Measurements from ENCODE around the gene SRD5A1.

The SRD5A1 gene

DNA sequence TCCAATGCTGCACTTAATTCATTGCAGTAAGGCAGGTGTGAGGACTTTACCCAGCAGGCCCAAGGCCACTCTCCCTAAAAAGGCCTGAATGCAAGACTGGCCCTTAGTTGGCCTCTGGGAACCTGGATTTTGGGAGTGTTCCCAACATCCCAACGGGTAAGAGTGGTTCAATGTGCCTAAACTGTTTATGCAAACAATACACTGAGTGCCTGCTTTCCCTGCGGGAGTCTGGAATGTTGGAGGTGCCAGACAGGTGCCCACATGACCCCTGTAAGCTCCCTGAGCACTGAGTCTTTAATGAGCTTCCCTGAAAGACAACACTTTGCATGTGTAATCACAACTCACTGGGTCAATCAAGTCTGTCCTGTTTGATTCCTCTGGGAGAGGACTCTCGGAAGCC lies 37.8 kb upstream of the SRD5A1 start:
- Histone ChIP-seq H3K9ac (ENCODE audit: low read length) (no peak overlapping the region), H3K27me3 (replicated peaks; ENCODE audit: insufficient read depth, low read length) (no peaks in the 10 kb centered on the region), H3K4me3 (ENCODE audit: low read length) (no peak overlapping the region), H3K36me3 (replicated peaks; ENCODE audit: insufficient read depth, low read length) (0 out of 2 replicates have a peak, but pooled peaks cover 6% of the 10 kb centered on the region), H3K4me2 (ENCODE audit: low read depth, low read length) (no peak overlapping the region), H3K79me2 (ENCODE audit: low read length) (no peaks in the 10 kb centered on the region), H3K9me3 (replicated peaks; ENCODE audit: insufficient read depth, low read length) (no peaks in the 10 kb centered on the region), H3K27ac (ENCODE audit: low read length) (no peak overlapping the region), H3K4me1 (ENCODE audit: low read length) (no peaks in the 10 kb centered on the region), H4K20me1 (ENCODE audit: insufficient read depth, low read length) (no peaks in the 10 kb centered on the region), H3K9me2 (replicated peaks; ENCODE audit: insufficient read depth, low read length) (no peaks in the 10 kb centered on the region), H3F3A (ENCODE audit: insufficient read depth, low read length) (no peaks in the 10 kb centered on the region), H2AFZ (ENCODE audit: low read length) (no peak overlapping the region)
- no peak for TF ChIP-seq EZH2 (optimal IDR thresholded peaks at IDR 0.05; ENCODE audit: low read depth, low read length)
- TF ChIP-seq, protein P1, sequence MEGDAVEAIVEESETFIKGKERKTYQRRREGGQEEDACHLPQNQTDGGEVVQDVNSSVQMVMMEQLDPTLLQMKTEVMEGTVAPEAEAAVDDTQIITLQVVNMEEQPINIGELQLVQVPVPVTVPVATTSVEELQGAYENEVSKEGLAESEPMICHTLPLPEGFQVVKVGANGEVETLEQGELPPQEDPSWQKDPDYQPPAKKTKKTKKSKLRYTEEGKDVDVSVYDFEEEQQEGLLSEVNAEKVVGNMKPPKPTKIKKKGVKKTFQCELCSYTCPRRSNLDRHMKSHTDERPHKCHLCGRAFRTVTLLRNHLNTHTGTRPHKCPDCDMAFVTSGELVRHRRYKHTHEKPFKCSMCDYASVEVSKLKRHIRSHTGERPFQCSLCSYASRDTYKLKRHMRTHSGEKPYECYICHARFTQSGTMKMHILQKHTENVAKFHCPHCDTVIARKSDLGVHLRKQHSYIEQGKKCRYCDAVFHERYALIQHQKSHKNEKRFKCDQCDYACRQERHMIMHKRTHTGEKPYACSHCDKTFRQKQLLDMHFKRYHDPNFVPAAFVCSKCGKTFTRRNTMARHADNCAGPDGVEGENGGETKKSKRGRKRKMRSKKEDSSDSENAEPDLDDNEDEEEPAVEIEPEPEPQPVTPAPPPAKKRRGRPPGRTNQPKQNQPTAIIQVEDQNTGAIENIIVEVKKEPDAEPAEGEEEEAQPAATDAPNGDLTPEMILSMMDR (IDR thresholded peaks at IDR 0.05; ENCODE audit: low read length) = no peak
- no peak for TF ChIP-seq EZH2phosphoT487 (IDR thresholded peaks at IDR 0.05; ENCODE audit: low read length)
- DNase-seq = no peak

DNA sequence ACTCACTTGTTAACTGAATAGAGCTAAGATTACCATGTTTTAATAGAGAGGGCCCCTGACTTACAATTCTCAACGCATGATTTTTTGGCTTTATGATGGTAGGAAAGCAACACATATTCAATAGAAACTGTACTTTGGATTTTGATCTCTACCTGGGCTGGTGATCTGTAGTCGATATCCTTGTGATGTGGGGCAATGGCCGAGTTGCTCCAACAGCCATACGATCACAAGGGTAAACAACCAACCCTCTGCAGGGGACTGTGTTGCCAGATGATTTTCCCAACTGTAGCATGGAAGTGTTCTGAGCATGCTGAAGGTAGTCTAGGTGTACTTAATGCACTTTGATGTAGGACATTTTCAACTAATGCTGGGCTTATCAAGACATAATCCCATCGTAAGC lies 36.9 kb upstream of the SRD5A1 start:
- H3K9me3 ChIP-seq (replicated peaks; ENCODE audit: insufficient read depth, low read length) = no peaks in the 10 kb centered on the region
- no peak overlapping the region for H3K4me2 ChIP-seq (ENCODE audit: low read depth, low read length)
- TF ChIP-seq EZH2phosphoT487 (IDR thresholded peaks at IDR 0.05; ENCODE audit: low read length) (no peak), EZH2 (optimal IDR thresholded peaks at IDR 0.05; ENCODE audit: low read depth, low read length) (no peak)
- TF ChIP-seq, protein P1 (IDR thresholded peaks at IDR 0.05; ENCODE audit: low read length) = no peak
- no peaks in the 10 kb centered on the region for H3K9me2 ChIP-seq (replicated peaks; ENCODE audit: insufficient read depth, low read length)
- H3K27ac ChIP-seq (ENCODE audit: low read length) = no peak overlapping the region
- no peaks in the 10 kb centered on the region for H3K4me1 ChIP-seq (ENCODE audit: low read length)
- H4K20me1 ChIP-seq (ENCODE audit: insufficient read depth, low read length) = no peaks in the 10 kb centered on the region
- H3K36me3 ChIP-seq (replicated peaks; ENCODE audit: insufficient read depth, low read length) = 0 out of 2 replicates have a peak, but pooled peaks cover 6% of the 10 kb centered on the region
- H3K27me3 ChIP-seq (replicated peaks; ENCODE audit: insufficient read depth, low read length) = no peaks in the 10 kb centered on the region
- no peak overlapping the region for H3K4me3 ChIP-seq (ENCODE audit: low read length)
- DNase-seq = no peak
- H3F3A ChIP-seq (ENCODE audit: insufficient read depth, low read length) = no peaks in the 10 kb centered on the region
- H2AFZ ChIP-seq (ENCODE audit: low read length) = no peak overlapping the region
- H3K79me2 ChIP-seq (ENCODE audit: low read length) = no peaks in the 10 kb centered on the region
- H3K9ac ChIP-seq (ENCODE audit: low read length) = no peak overlapping the region

DNA sequence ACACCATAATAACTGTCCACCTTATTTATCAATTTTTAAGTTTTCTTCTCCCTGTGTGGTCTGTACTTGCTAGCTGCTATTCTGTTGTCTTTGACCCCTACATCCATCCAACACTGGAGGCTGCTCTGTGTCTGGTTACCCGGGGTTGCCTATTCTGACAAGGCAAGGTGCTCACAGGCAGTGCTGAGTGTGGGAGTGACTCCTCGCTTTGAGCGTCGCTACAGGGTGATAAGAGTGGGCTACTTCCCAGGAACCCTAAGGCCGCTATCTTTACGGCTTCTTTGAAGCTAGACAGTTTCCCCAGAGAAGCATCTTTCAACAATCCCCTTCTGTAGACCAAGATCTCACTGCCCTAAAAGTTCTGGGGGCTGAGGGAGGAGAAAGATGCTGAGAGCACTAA lies 35.7 kb upstream of the SRD5A1 start:
- Histone ChIP-seq H3K27me3 (replicated peaks; ENCODE audit: insufficient read depth, low read length) (no peaks in the 10 kb centered on the region), H3K36me3 (replicated peaks; ENCODE audit: insufficient read depth, low read length) (0 out of 2 replicates have a peak, but pooled peaks cover 6% of the 10 kb centered on the region), H3K9me2 (replicated peaks; ENCODE audit: insufficient read depth, low read length) (no peaks in the 10 kb centered on the region), H3K4me2 (ENCODE audit: low read depth, low read length) (no peak overlapping the region), H2AFZ (ENCODE audit: low read length) (no peak overlapping the region), H3K27ac (ENCODE audit: low read length) (no peak overlapping the region), H3K4me1 (ENCODE audit: low read length) (no peaks in the 10 kb centered on the region), H3F3A (ENCODE audit: insufficient read depth, low read length) (no peaks in the 10 kb centered on the region), H4K20me1 (ENCODE audit: insufficient read depth, low read length) (no peaks in the 10 kb centered on the region), H3K9ac (ENCODE audit: low read length) (no peak overlapping the region), H3K9me3 (replicated peaks; ENCODE audit: insufficient read depth, low read length) (no peaks in the 10 kb centered on the region), H3K79me2 (ENCODE audit: low read length) (no peaks in the 10 kb centered on the region), H3K4me3 (ENCODE audit: low read length) (no peak overlapping the region)
- no peak for DNase-seq
- TF ChIP-seq, protein P1 (IDR thresholded peaks at IDR 0.05; ENCODE audit: low read length) = no peak
- TF ChIP-seq EZH2 (optimal IDR thresholded peaks at IDR 0.05; ENCODE audit: low read depth, low read length) (no peak), EZH2phosphoT487 (IDR thresholded peaks at IDR 0.05; ENCODE audit: low read length) (no peak)

All from MM.1S (cell line).